Skin of body (tissue), 2 donors: ENCODE measurements around the gene RAPGEF1. TPM values are rescaled to one million over a fixed set of nuclear protein-coding genes. Genes with fewer than 3 reads are reported as not detected.

Experiments
- DNase-seq: peaks from one replicate; lab custom pipeline; 2025; lab: John Stamatoyannopoulos, UW
- total RNA-seq: library from RNA; depleted of rRNA; stranded (reverse); fragments of >200 nt; gene quantifications from one replicate; pipeline ENCODE4 v1.2.3, GENCODE V29; 2014

Gene RAPGEF1
- total RNA-seq, 1 donor from 2014 or later: 23.1 TPM

GRCh38 chr9:131651160-131651559 is 88.7 kb downstream of the RAPGEF1 start:
- DNase-seq: no peak

DNA sequence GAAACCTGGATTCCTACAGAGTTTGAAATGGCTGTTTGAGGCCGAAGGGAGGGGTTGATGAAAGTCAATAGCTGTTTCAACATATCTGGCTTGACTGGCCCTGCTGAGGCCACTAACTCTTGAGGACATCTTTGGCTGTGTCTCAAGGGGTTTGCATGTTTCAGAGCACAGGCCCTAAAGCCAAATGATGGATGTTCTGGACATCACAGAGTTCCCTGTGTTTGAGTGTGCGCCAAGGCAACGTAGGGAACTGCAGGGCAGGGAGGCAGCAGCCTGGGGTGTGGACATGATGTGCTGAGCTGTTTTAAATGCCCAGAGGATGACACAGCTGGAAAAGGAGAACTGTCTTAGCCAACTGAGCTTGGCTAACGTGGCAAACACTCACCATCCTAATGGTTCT is 89.6 kb downstream of the RAPGEF1 start:
- DNase-seq: no peak

DNA sequence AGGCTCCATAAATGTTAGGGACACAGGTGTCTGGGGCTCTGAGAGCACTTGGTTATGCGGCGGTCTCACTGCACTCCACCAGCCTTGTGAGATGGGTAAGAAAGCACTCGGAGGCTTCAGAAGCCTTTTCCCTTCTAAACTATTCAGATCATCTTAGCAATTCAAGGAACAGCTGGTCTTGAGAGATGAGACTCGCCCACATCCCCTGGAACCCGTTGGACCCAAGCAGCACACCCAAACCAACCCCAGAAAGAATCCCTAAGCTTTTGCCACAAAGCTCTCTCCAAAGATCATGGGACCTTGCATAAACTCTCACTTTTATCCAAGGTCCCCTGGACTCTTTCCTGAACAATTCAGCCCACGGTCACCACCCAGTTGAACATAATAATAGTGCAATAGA is 90.2 kb downstream of the RAPGEF1 start:
- DNase-seq: no peak

GRCh38 chr9:131645078-131645776 is 94.6 kb downstream of the RAPGEF1 start:
- no peak for DNase-seq

DNA sequence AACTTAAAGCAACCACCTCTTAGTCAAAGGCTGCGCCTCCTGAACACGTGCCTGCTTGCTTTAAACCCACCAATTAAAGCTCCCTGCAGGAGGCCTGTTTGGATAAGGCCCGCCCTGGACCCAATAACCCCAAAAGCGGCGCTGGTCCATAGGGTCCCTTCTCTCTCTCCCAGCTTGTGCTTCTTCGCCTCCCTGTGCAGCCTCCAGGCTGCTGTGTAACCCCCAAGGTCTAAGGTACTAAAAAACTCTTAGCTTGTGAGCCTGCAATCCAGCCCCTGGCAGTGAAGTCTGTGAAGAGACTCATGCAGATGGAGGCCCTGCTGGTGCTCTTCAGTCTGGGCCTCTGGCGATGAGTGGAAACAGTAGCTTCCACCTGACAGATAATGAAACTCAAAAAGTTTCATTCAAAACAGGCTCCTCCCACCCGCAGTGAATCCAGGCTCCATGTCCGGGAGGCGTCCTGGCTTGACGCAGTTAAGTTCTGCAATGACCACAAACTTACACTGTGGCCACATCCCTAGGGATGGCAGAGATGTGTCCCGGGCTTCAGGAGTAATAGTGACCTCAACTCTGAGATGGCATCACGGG is 97.3 kb downstream of the RAPGEF1 start:
- DNase-seq: no peak

- DNase-seq: peak; percentile 31
Observed at GRCh38 chr9:131641618-131642495, 98.0 kb downstream of the RAPGEF1 start.

GRCh38 chr9:131640438-131641137 is 99.3 kb downstream of the RAPGEF1 start:
- DNase-seq: peak; percentile 53

GRCh38 chr9:131639769-131640437 is 100.0 kb downstream of the RAPGEF1 start:
- no peak for DNase-seq

DNA sequence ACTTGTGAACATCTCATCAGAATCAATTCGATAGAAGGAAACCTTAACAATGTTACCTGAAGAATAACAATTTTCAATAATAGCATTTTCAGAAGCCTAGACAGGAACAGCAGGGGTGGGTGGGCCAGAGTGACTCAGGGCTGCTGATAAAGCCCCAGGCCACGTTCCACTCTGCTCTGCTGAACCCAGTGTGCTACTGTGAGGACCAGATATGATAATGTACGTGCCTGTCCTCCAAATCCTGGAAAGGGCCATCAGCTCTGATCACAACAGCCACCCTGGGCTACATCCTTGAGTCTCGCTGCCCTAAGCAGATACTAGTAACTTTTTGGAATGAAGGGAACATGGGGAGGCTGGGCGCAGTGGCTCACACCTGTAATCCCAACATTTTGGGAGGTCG is 103.3 kb downstream of the RAPGEF1 start:
- DNase-seq: no peak

GRCh38 chr9:131635892-131636291 is 104.0 kb downstream of the RAPGEF1 start:
- no peak for DNase-seq

- peak; percentile 24 for DNase-seq
Observed at GRCh38 chr9:131635285-131635684, 104.6 kb downstream of the RAPGEF1 start.

DNA sequence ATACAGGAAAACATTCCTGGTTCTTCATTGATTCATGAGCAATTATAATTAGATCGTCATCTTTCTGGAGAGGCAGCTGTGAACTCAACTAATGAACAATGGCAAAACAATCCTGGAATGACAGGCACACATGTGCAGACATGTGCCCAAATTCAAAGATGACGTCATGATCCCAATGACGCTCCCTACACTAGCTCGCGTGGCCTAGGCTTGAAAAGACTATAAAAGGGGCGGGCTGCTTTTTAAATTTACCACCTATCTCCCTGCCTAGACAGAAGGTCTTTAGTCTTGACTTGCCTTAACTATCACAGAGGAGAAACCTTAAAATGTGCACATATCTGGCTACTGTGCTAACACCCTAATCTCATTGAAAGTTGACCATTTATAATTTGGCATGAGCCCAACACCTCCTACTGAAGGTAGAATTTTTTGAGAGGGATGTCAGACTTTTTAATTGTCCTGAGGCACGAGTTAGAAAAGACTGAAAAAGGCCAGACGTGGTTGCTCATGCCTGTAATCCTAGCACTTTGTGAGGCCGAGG is 106.3 kb downstream of the RAPGEF1 start:
- DNase-seq: peak; percentile 73

DNA sequence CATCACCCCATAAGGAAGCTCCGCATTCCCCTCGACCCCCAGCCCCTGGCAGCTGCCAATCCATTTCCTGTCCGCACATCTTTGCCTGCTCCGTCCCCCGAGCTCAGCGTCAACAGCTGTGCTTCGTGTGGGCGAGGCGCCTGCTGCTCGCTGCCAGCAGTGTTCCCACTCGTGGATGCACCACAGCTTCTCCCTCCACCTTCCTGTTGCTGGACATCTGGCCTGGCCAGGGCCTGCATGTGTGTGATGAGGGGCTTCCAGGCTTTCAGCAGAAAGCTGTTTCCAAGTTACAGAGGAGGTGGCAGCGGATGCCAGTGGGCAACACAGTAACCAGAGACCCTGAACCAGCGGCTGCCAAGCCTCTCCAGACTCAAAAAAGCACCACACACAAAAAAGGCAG is 108.6 kb downstream of the RAPGEF1 start:
- no peak for DNase-seq

- no peak for DNase-seq
Observed at GRCh38 chr9:131630205-131630831, 109.6 kb downstream of the RAPGEF1 start.

DNA sequence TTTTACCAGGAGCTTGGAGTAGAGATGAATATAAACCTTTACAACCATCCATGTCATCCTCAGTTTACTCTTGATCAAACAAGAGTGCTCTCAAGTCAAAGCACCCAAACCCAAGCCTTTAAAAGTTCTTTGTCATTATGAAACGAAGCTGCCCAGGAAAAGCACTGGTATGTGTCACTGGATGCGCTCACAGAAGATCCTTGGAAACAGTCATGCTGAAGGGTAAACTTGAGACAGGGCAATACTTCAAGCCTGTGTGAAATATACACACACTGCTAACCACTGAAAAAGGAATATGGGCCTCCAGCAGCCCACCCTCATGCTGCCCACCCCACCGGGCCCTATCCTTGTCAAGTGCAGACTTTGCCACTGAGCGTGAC is 110.1 kb downstream of the RAPGEF1 start:
- DNase-seq: no peak

DNA sequence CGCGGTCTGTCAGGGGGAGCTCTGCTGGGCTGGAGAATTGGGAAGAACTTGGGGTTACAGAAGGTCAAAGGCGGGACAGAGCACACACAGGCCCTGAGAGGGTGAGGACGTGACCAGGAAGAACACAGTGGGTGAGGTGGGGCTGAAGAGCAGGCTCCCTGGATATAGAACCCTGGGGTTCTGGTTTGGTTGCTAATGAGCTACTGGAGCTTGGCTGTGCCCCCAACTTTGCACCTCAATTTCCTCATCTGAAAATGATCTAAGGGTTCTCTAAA is 110.7 kb downstream of the RAPGEF1 start:
- no peak for DNase-seq

- DNase-seq: no peak
Observed at GRCh38 chr9:131628459-131629225, 111.2 kb downstream of the RAPGEF1 start.

DNA sequence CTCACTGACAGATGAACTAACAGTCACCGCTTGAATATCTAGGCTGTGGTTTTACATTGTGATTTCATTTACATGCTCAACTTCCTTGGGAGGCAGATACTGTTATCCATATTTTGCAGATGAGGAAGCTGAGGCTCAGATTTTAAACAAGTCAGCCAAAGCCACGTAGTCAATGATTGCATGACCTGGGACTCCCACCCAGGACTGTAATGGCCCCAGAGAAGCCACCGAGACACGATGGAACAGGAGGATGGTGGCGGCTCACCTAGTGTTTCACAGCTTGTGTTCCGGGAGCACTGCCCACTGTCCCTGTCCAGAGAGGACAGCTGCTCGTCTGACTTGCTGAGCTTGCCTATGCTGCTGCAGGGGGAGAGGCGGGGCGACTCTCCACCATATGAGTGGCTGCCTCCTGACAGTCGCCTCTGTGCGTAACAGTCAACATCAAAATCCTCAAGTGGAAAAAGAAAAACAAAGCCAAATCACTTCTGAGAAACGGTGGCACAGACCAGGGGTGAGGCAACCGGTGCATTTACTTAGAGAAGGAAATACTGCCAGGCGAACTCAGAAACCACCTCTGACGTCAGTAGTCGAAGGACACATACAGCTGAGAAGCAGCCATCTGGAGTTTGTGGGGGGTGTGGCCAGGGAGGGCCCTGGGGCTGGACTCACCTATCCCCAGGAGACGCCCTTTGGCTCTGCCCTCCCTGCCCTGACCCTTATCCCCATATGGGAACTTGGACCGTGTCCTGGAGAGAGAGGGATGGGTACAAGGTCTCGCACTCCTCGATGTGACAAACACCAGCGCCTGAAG is 112.0 kb downstream of the RAPGEF1 start:
- DNase-seq: no peak

DNA sequence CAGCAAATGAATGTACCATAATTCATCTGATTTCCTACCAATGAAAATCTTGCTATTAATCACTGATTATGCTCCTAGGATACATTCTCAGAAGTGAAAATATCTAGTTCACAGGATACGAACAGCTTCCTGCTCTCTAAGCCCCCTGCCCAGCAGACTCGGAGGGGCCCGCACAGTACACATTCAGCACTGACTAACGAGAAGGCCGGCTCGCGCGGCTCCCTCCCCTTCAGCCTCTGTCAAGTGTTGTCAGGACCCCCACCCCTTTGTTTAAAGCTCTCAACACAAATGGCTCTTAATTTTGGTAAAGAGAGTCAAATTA is 112.6 kb downstream of the RAPGEF1 start:
- DNase-seq: no peak
